ENCODE measurements around the gene ERAS. TPM values are rescaled to one million over a fixed set of nuclear protein-coding genes. Genes with fewer than 3 reads are reported as not detected.
"Not testable (repeated sequence)": the region's sequence is repeated elsewhere in the genome, so short reads cannot be mapped to it uniquely, and the experiment has no call there.

Gene ERAS
- total RNA-seq, 1 donor from 2014 or later: not detected

GRCh38 chrX:48831136-48831908 is 5.0 kb downstream of the ERAS start:
- DNase-seq (ENCODE audit: low read depth in 2 of 2): no peak

GRCh38 chrX:48831909-48832291 is 5.6 kb downstream of the ERAS start:
- no peak for DNase-seq (ENCODE audit: low read depth in 2 of 2)

GRCh38 chrX:48833542-48834138 is 7.3 kb downstream of the ERAS start:
- DNase-seq (ENCODE audit: low read depth in 2 of 2): no peak

GRCh38 chrX:48834383-48834709 is 8.0 kb downstream of the ERAS start:
- DNase-seq (ENCODE audit: low read depth in 2 of 2): no peak

GRCh38 chrX:48835524-48836329 is 9.4 kb downstream of the ERAS start, which contains the start of gene PCSK1N:
Gene PCSK1N (minus strand): TSS chrX:48835610. CDS start chrX:48835532, 78 bp downstream.
- no peak for DNase-seq (ENCODE audit: low read depth in 2 of 2)

GRCh38 chrX:48839686-48840085 is 13.4 kb downstream of the ERAS start:
- DNase-seq (ENCODE audit: low read depth in 2 of 2): no peak

- DNase-seq (ENCODE audit: low read depth in 2 of 2): no peak
Measured at GRCh38 chrX:48848847-48849246, 22.5 kb downstream of the ERAS start.

- DNase-seq (ENCODE audit: low read depth in 2 of 2): no peak
Measured at GRCh38 chrX:48852857-48853256, 26.5 kb downstream of the ERAS start.

GRCh38 chrX:48853494-48853893 is 27.2 kb downstream of the ERAS start:
- not testable (repeated sequence) for DNase-seq (ENCODE audit: low read depth in 2 of 2)

GRCh38 chrX:48854121-48854804 is 27.9 kb downstream of the ERAS start:
- DNase-seq (ENCODE audit: low read depth in 2 of 2): not testable (repeated sequence)

- DNase-seq (ENCODE audit: low read depth in 2 of 2): peak in 1 of 2 donors; percentile 15
Measured at GRCh38 chrX:48854898-48855297, 28.6 kb downstream of the ERAS start.

GRCh38 chrX:48864210-48864609 is 37.9 kb downstream of the ERAS start:
- peak in 1 of 2 donors; percentile 17 for DNase-seq (ENCODE audit: low read depth in 2 of 2)

- DNase-seq (ENCODE audit: low read depth in 2 of 2): not testable (repeated sequence)
Measured at GRCh38 chrX:48872017-48872416, 45.7 kb downstream of the ERAS start.

- not testable (repeated sequence) for DNase-seq (ENCODE audit: low read depth in 2 of 2)
Measured at GRCh38 chrX:48876944-48877343, 50.6 kb downstream of the ERAS start.

Other genes starting within 250 kb of the ERAS start
- 116 and 123 TPM in 2 replicates for gene WDR13, start 229.0 kb upstream of the ERAS start, total RNA-seq
- gene WAS, start 142.7 kb upstream of the ERAS start, total RNA-seq: 0.25 TPM in 1 of 2 replicates, not detected in the other
- gene SUV39H1, start 129.8 kb upstream of the ERAS start, total RNA-seq: 3.9 and 4.9 TPM in 2 replicates
- gene GLOD5, start 64.8 kb upstream of the ERAS start, total RNA-seq: not detected in 2 replicates
- gene GATA1, start 39.9 kb upstream of the ERAS start, total RNA-seq: not detected in 2 replicates
- 17.3 and 26.3 TPM in 2 replicates for gene HDAC6, start 24.4 kb upstream of the ERAS start, total RNA-seq
- under 0.01 and 0.13 TPM in 2 replicates for gene PCSK1N, start 9.1 kb downstream of the ERAS start, total RNA-seq
- 22.2 and 24.9 TPM in 2 replicates for gene TIMM17B, start 71.3 kb downstream of the ERAS start, total RNA-seq
- 53.9 and 60.2 TPM in 2 replicates for gene PQBP1, start 71.4 kb downstream of the ERAS start, total RNA-seq
- gene SLC35A2, start 85.1 kb downstream of the ERAS start, total RNA-seq: 8.1 and 15.9 TPM in 2 replicates
- gene PIM2, start 92.5 kb downstream of the ERAS start, total RNA-seq: 3.3 and 3.9 TPM in 2 replicates
- gene OTUD5, start 131.1 kb downstream of the ERAS start, total RNA-seq: 22.1 and 32.1 TPM in 2 replicates
- gene KCND1, start 145.3 kb downstream of the ERAS start, total RNA-seq: 0.13 and 0.25 TPM in 2 replicates
- 10.9 and 15.7 TPM in 2 replicates for gene GRIPAP1, start 175.8 kb downstream of the ERAS start, total RNA-seq
- gene TFE3, start 216.8 kb downstream of the ERAS start, total RNA-seq: 9.5 and 15.6 TPM in 2 replicates
- gene CCDC120, start 232.5 kb downstream of the ERAS start, total RNA-seq: 0.39 and 1.6 TPM in 2 replicates
- 2.8 and 5.4 TPM in 2 replicates for gene PRAF2, start 247.5 kb downstream of the ERAS start, total RNA-seq